HepG2 (cell line): ENCODE results near the gene ATAD3C. TPM values are rescaled to one million over a fixed set of nuclear protein-coding genes. Genes with fewer than 3 reads are reported as not detected.

ENCODE experiments used
- ARID2 ChIP-seq: sonication (generic); formaldehyde crosslinking; IDR thresholded peaks from 2 replicates; pipeline ENCODE4 v1.8.1; 2022; ENCODE audit warnings: mild to moderate bottlenecking, missing genetic modification reagents, borderline replicate concordance
- DPF2 ChIP-seq: sonication (generic); formaldehyde crosslinking; IDR thresholded peaks from 2 replicates; pipeline ENCODE4 v1.4.0; 2020; ENCODE audit warnings: mild to moderate bottlenecking, low read depth, missing genetic modification reagents, borderline replicate concordance
- ELF4 ChIP-seq: sonication (generic); formaldehyde crosslinking; IDR thresholded peaks from 2 replicates; pipeline ENCODE4 v1.5.0; 2020; ENCODE audit warnings: missing genetic modification reagents, mild to moderate bottlenecking, moderate library complexity, borderline replicate concordance
- GATAD2A ChIP-seq: IDR thresholded peaks from 2 replicates; pipeline ENCODE4 v1.6.1; 2016
- HINFP ChIP-seq: sonication (generic); formaldehyde crosslinking; IDR thresholded peaks from 2 replicates; pipeline ENCODE4 v1.4.0; 2020; ENCODE audit warnings: low read depth, mild to moderate bottlenecking, missing genetic modification reagents
- JUN ChIP-seq: sonication (generic); formaldehyde crosslinking; IDR thresholded peaks from 2 replicates; pipeline ENCODE4 v1.4.0; 2020; ENCODE audit warnings: mild to moderate bottlenecking, missing genetic modification reagents
- KLF16 ChIP-seq, 2 experiments: sonication (generic) in 1 of 2; formaldehyde crosslinking in 1 of 2; IDR thresholded peaks; 2 replicates each; pipeline versions ENCODE4 v1.6.1 to v1.8.0; 2016 to 2023; ENCODE audit warnings: missing genetic modification reagents in 2 of 2, missing compliant biosample characterization in 1 of 2
- NFE2L1 ChIP-seq: sonication (generic); formaldehyde crosslinking; IDR thresholded peaks from 2 replicates; pipeline ENCODE4 v1.4.0; 2020; ENCODE audit warnings: missing genetic modification reagents, mild to moderate bottlenecking, borderline replicate concordance
- PCBP1 ChIP-seq: fragments of 200-400 bp; formaldehyde crosslinking; IDR thresholded peaks from 2 replicates; pipeline ENCODE4 v1.6.1; 2017; ENCODE audit warnings: mild to moderate bottlenecking, low read depth, low read length, borderline replicate concordance
- POLR2A ChIP-seq, 2 experiments: IDR thresholded peaks; 2 replicates each; pipeline ENCODE4 v1.6.1; 2011; ENCODE audit warnings: low read depth in 2 of 2, low read length in 2 of 2, mild to moderate bottlenecking in 1 of 2, moderate library complexity in 1 of 2; ENCODE audit not compliant: insufficient read depth in 1 of 2
- RBM39 ChIP-seq: fragments of 200-400 bp; formaldehyde crosslinking; IDR thresholded peaks from one replicate; pipeline ENCODE4 v1.6.1; 2018; ENCODE audit warnings: antibody characterized with exemption, mild to moderate bottlenecking, low read depth, low read length; ENCODE audit not compliant: poor library complexity, severe bottlenecking
- SOX6 ChIP-seq, 2 experiments: fragments of 450-650 bp in 1 of 2; sonication (generic) in 1 of 2; formaldehyde crosslinking in 1 of 2; IDR thresholded peaks; 2 replicates each; pipeline versions ENCODE4 v1.4.0 to v1.6.1; 2017 to 2020; ENCODE audit warnings: antibody characterized with exemption in 1 of 2, mild to moderate bottlenecking in 1 of 2, missing genetic modification reagents in 1 of 2
- TCF12 ChIP-seq, 2 experiments: fragments of 450-650 bp in 1 of 2; sonication (generic) in 1 of 2; formaldehyde crosslinking in 1 of 2; IDR thresholded peaks; 2 replicates each; pipeline versions ENCODE4 v1.6.1 to v1.8.0; 2017 to 2022; ENCODE audit warnings: antibody characterized with exemption in 1 of 2, mild to moderate bottlenecking in 1 of 2, missing genetic modification reagents in 1 of 2, moderate library complexity in 1 of 2
- ZBTB14 ChIP-seq: sonication (generic); formaldehyde crosslinking; IDR thresholded peaks from 2 replicates; pipeline ENCODE4 v1.4.0; 2020; ENCODE audit warnings: missing genetic modification reagents
- ZKSCAN1 ChIP-seq: fragments of 150-350 bp; IDR thresholded peaks from 2 replicates; pipeline ENCODE4 v1.6.1; 2014; ENCODE audit warnings: low read length
- ZNF225 ChIP-seq: sonication (generic); formaldehyde crosslinking; IDR thresholded peaks from 2 replicates; pipeline ENCODE4 v1.4.0; 2020; ENCODE audit warnings: mild to moderate bottlenecking, missing genetic modification reagents
- ZNF550 ChIP-seq: sonication (generic); formaldehyde crosslinking; IDR thresholded peaks from 2 replicates; pipeline ENCODE4 v1.4.0; 2020; ENCODE audit warnings: mild to moderate bottlenecking, missing genetic modification reagents, borderline replicate concordance
- ZNF562 ChIP-seq: sonication (generic); formaldehyde crosslinking; IDR thresholded peaks from 2 replicates; pipeline ENCODE4 v1.8.0; 2022; ENCODE audit warnings: missing genetic modification reagents, borderline replicate concordance
- ZNF570 ChIP-seq: sonication (generic); formaldehyde crosslinking; IDR thresholded peaks from 2 replicates; pipeline ENCODE4 v1.4.0; 2020; ENCODE audit warnings: mild to moderate bottlenecking, missing genetic modification reagents, borderline replicate concordance
- ZNF672 ChIP-seq: sonication (generic); formaldehyde crosslinking; IDR thresholded peaks from 2 replicates; pipeline ENCODE4 v1.8.1; 2022; ENCODE audit warnings: missing genetic modification reagents
- ZNF782 ChIP-seq: sonication (generic); formaldehyde crosslinking; IDR thresholded peaks from 2 replicates; pipeline ENCODE4 v1.4.0; 2020; ENCODE audit warnings: missing genetic modification reagents, mild to moderate bottlenecking, borderline replicate concordance
- ZNF792 ChIP-seq: IDR thresholded peaks from 2 replicates; pipeline ENCODE4 v1.6.1; 2016
- polyA plus RNA-seq, 8 experiments: library from polyadenylated mRNA; depleted of rRNA in 3 of 8; stranded (reverse) in 7 of 8; unstranded in 1 of 8; fragments of >200 nt; fragmentation: Illumina TruSeq in 4 of 8; extraction: Trizol in 4 of 8; gene quantifications; 2 replicates each; pipeline versions ENCODE4 v1.2.1 to v1.2.3, GENCODE V29; 2011 to 2016; ENCODE audit warnings: low read depth in 4 of 8, missing spikeins in 1 of 8, mixed read lengths in 1 of 8; ENCODE audit not compliant: insufficient read depth in 1 of 8
- total RNA-seq, 5 experiments: library from RNA; depleted of rRNA; stranded (reverse); fragments of >200 nt; fragmentation: Illumina TruSeq; extraction: Trizol; gene quantifications; 2 replicates each; pipeline ENCODE4 v1.2.3, GENCODE V29; 2016; ENCODE audit warnings: low read depth in 1 of 5
- TF ChIP-seq, protein P1 (sequence below): fragments of 450-650 bp; IDR thresholded peaks from 2 replicates; pipeline ENCODE4 v1.6.1; 2017; ENCODE audit warnings: mild to moderate bottlenecking
- TF ChIP-seq, protein P2 (sequence below): IDR thresholded peaks from 2 replicates; pipeline ENCODE4 v1.6.1; 2016; ENCODE audit warnings: low read depth

The ATAD3C gene
- total and polyA plus RNA-seq, 2 of the 13 experiments (the other 11 are each of a cell fraction or from before 2014, with no cell fraction given) = 2.4 to 3.2 TPM

DNA sequence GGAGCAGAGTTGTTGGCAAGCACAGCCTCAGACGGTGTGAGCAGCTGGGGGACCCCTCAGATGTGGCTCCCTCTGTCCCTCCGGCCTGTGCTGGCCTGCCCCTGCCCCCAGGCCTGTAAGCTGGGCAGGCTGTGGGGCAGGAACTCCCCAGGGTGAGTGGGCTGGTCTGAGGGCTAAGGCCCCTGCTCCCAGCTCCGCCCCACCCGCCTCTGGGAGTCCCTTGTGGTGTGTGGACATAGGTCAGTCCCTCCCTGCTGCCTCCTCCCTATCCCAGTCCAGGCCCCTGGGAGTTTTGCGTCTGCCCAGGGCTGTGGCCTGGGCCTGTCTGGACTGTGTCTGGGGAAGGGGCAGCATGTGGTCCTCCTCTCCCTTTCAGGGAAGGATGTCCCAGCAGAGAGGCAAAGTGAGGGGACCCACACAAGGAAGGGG, 17.6 kb upstream of the ATAD3C start (continued):
- TF ChIP-seq ZBTB14 (CRISPR knock-in tag) (0 out of 2 replicates have a peak, but pooled peaks have one; percentile 26), JUN (CRISPR knock-in tag) (no peak), KLF16 (CRISPR knock-in tag; IDR thresholded peaks at IDR 0.05) (peak in 1 of 2 experiments; percentile 83; a peak in 2 of 4 replicates), ZNF792 (CRISPR knock-in tag) (peak; percentile 80), NFE2L1 (CRISPR knock-in tag) (no peak), ZKSCAN1 (no peak), ZNF672 (no peak), ZNF562 (no peak), ZNF570 (CRISPR knock-in tag) (no peak), ARID2 (CRISPR knock-in tag) (no peak), ELF4 (CRISPR knock-in tag) (no peak), ZNF782 (no peak; the same call in 1 of the 2 replicates), DPF2 (CRISPR knock-in tag) (no peak; the same call in 1 of the 2 replicates), SOX6 (IDR thresholded peaks at IDR 0.05) (no peak), SOX6 (CRISPR knock-in tag; IDR thresholded peaks at IDR 0.05) (peak; percentile 71), HINFP (CRISPR knock-in tag) (no peak), ZNF550 (CRISPR knock-in tag) (no peak), TCF12 (IDR thresholded peaks at IDR 0.05) (no peak), TCF12 (CRISPR knock-in tag; IDR thresholded peaks at IDR 0.05) (no peak), GATAD2A (CRISPR knock-in tag) (peak; percentile 53), PCBP1 (peak; percentile 70; the same call in 1 of the 2 replicates), ZNF225 (CRISPR knock-in tag) (no peak), RBM39 (no peak), POLR2A (IDR thresholded peaks at IDR 0.05; ENCODE audit: insufficient read depth in 1 of 2, low read depth in 2 of 2, low read length in 2 of 2) (peak in 1 of 2 experiments; percentile 64; a peak in 1 of 4 replicates)
- TF ChIP-seq, protein P1, sequence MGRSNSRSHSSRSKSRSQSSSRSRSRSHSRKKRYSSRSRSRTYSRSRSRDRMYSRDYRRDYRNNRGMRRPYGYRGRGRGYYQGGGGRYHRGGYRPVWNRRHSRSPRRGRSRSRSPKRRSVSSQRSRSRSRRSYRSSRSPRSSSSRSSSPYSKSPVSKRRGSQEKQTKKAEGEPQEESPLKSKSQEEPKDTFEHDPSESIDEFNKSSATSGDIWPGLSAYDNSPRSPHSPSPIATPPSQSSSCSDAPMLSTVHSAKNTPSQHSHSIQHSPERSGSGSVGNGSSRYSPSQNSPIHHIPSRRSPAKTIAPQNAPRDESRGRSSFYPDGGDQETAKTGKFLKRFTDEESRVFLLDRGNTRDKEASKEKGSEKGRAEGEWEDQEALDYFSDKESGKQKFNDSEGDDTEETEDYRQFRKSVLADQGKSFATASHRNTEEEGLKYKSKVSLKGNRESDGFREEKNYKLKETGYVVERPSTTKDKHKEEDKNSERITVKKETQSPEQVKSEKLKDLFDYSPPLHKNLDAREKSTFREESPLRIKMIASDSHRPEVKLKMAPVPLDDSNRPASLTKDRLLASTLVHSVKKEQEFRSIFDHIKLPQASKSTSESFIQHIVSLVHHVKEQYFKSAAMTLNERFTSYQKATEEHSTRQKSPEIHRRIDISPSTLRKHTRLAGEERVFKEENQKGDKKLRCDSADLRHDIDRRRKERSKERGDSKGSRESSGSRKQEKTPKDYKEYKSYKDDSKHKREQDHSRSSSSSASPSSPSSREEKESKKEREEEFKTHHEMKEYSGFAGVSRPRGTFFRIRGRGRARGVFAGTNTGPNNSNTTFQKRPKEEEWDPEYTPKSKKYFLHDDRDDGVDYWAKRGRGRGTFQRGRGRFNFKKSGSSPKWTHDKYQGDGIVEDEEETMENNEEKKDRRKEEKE = no peak
- TF ChIP-seq, protein P2, sequence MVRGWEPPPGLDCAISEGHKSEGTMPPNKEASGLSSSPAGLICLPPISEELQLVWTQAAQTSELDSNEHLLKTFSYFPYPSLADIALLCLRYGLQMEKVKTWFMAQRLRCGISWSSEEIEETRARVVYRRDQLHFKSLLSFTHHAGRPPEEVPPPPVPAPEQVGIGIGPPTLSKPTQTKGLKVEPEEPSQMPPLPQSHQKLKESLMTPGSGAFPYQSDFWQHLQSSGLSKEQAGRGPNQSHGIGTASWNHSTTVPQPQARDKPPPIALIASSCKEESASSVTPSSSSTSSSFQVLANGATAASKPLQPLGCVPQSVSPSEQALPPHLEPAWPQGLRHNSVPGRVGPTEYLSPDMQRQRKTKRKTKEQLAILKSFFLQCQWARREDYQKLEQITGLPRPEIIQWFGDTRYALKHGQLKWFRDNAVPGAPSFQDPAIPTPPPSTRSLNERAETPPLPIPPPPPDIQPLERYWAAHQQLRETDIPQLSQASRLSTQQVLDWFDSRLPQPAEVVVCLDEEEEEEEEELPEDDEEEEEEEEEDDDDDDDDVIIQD (CRISPR knock-in tag) = peak; percentile 59; the same call in 1 of the 2 replicates
